ENCODE results near the gene DTL. TPM values are rescaled to one million over a fixed set of nuclear protein-coding genes. Genes with fewer than 3 reads are reported as not detected.

DTL gene
- polyA plus RNA-seq, 1 of the 3 experiments (the other 2 are of a cell fraction): 9.3 TPM

DNA sequence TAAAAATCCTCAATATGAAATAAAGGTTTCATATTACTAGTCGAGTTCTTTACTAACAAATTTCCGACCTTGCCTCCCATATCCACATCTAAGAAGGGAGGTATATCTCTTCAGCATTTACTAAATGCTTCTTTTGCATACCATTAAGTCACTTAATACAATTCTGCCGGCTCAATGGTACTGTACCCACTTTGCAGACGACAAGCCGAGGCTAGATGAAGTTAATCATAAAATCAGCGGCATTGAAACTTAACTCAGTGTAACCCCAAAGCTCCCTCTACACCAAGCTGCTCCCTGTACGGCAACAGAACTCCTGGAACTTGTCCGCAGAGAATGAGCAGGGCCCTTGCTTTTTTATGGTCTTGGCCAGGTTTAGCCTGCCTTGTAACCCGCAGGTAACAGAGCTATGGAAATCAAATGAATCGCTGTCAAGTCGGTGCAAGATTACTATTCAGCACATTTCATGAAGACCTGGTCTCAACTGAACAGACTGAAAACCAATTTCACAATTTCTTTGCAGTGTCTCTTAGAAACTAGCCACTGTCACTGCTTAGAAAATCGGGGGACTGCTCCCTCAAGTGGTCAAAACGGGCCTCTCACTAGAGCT lies 929 bp upstream of the DTL start:
- no peaks in the 10 kb centered on the region for H3K27me3 ChIP-seq (ENCODE audit: insufficient read depth)
- H3K4me2 ChIP-seq: peak overlapping the region; percentile 81
- peak overlapping the region; percentile 65 for H3K9ac ChIP-seq
- peaks cover 22 to 23% of the 10 kb centered on the region in 2 experiments; a peak in 3 of 4 replicates for H3K4me1 ChIP-seq (ENCODE audit: control insufficient read depth in 1 of 2, insufficient read depth in 2 of 2, low read depth in 1 of 2, low read length in 1 of 2)
- peaks cover 2% of the 10 kb centered on the region; the same call in 1 of the 2 replicates for H4K20me1 ChIP-seq (ENCODE audit: insufficient read depth)
- CTCF ChIA-PET: interaction anchor here (0.5 to 4.9 kb wide), 65 partner anchors 9 to 442 kb away, joined by 3 to 85 read pairs (median 4); partner anchors contain the start of genes NEK2 and PPP2R5A
- H3F3A ChIP-seq (replicated peaks; ENCODE audit: insufficient read depth): peaks cover 32% of the 10 kb centered on the region
- H3K9me3 ChIP-seq: no peaks in the 10 kb centered on the region
- peak overlapping the region; percentile 61; the same call in 1 of the 2 replicates for H2AFZ ChIP-seq (ENCODE audit: low read depth)
- H3K27ac ChIP-seq (ENCODE audit: low read depth in 2 of 2, low read length in 1 of 2): peak overlapping the region; percentile 67 to 81
- no peak for DNase-seq
- TF ChIP-seq MXI1 (IDR thresholded peaks at IDR 0.05; ENCODE audit: low read depth, low read length) (no peak), FOXM1 (IDR thresholded peaks at IDR 0.05; ENCODE audit: low read depth) (no peak), SMC3 (IDR thresholded peaks at IDR 0.05; ENCODE audit: low read depth, low read length) (peak; percentile 75), TCF12 (IDR thresholded peaks at IDR 0.05) (no peak), TAF1 (IDR thresholded peaks at IDR 0.05; ENCODE audit: borderline replicate concordance, low read depth, low read length) (no peak), RAD21 (IDR thresholded peaks at IDR 0.05; ENCODE audit: low read length) (peak; percentile 79), GATA2 (CRISPR knock-in tag; IDR thresholded peaks at IDR 0.05) (no peak), CHD2 (IDR thresholded peaks at IDR 0.05; ENCODE audit: low read length, partially characterized antibody) (peak; percentile 50), RCOR1 (IDR thresholded peaks at IDR 0.05; ENCODE audit: low read length) (no peak), NFIC (IDR thresholded peaks at IDR 0.05; ENCODE audit: borderline replicate concordance) (no peak), YY1 (IDR thresholded peaks at IDR 0.05; ENCODE audit: low read depth) (no peak), FOXJ3 (CRISPR knock-in tag; IDR thresholded peaks at IDR 0.05) (no peak)
- TF ChIP-seq, protein P1, sequence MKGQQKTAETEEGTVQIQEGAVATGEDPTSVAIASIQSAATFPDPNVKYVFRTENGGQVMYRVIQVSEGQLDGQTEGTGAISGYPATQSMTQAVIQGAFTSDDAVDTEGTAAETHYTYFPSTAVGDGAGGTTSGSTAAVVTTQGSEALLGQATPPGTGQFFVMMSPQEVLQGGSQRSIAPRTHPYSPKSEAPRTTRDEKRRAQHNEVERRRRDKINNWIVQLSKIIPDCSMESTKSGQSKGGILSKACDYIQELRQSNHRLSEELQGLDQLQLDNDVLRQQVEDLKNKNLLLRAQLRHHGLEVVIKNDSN (IDR thresholded peaks at IDR 0.05; ENCODE audit: borderline replicate concordance, low read depth): no peak
- POLR2A ChIA-PET: interaction anchor here (1.0 to 1.6 kb wide), 6 partner anchors 10 to 423 kb away, joined by 3 to 5 read pairs (median 4); partner anchors contain the start of gene NEK2
- peaks cover 0 to 10% of the 10 kb centered on the region in 2 experiments for H3K36me3 ChIP-seq (replicated peaks in 1 of 2; ENCODE audit: control insufficient read depth in 1 of 2, insufficient read depth in 2 of 2, low read length in 1 of 2)
- peaks cover 82% of the 10 kb centered on the region for H3K79me2 ChIP-seq (ENCODE audit: insufficient read depth)
- 4% methylated on average over 13 of the region's 13 CpGs for WGBS (ENCODE audit: low lambda C conversion rate)
- H3K9me2 ChIP-seq: no peaks in the 10 kb centered on the region
- H3K4me3 ChIP-seq (ENCODE audit: low read depth in 2 of 2, low read length in 1 of 2): peak overlapping the region; percentile 89 to 99

DNA sequence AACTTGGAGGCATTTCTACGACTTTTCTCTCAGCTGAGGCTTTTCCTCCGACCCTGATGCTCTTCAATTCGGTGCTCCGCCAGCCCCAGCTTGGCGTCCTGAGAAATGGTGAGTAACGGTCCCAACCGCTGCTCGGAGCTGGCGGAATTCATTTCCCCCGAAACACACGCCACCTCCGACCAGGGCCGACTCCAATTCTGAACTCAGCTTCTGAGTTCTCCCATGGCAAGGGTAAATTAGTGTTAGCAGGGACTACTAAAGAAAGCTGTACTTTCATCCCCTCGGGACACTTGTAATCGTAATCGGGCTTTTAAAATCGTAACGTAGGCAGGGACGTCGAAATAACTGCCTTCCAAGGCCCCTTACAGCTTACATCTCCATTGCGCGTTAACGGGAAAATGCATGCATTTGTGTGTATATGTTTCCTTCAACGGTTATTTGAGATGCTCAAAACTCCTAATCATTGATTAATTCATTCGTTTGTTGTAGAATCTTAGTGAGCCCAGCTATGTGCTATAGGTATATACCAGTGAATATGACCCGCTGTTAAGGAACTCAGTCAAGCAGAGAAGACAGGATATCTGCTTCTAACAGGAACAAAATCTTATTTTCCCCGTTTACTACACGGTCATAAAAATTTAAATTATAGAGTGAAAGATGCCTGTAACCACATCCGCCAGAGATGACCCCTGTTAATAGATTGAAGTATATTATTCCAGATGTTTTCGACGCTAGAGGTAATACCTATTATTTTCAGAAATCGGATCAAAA lies 472 bp downstream of the DTL start:
- peaks cover 90% of the 10 kb centered on the region for H3K79me2 ChIP-seq (ENCODE audit: insufficient read depth)
- H2AFZ ChIP-seq (ENCODE audit: low read depth): peak overlapping the region; percentile 93
- H3F3A ChIP-seq (replicated peaks; ENCODE audit: insufficient read depth): peaks cover 18% of the 10 kb centered on the region
- no peaks in the 10 kb centered on the region for H3K9me2 ChIP-seq
- H3K27ac ChIP-seq (ENCODE audit: low read depth in 2 of 2, low read length in 1 of 2): peak overlapping the region; percentile 81 to 83
- ChIA-PET CTCF (interaction anchor here (0.6 to 4.9 kb wide), 48 partner anchors 7 to 422 kb away, joined by 3 to 85 read pairs (median 5); partner anchors contain the start of genes NEK2 and PPP2R5A), POLR2A (interaction anchor here (0.6 to 1.6 kb wide), 9 partner anchors 9 to 572 kb away, joined by 3 to 5 read pairs (median 3); partner anchors contain the start of genes ATF3 and NEK2)
- peaks cover 13 to 24% of the 10 kb centered on the region in 2 experiments; a peak in 3 of 4 replicates for H3K4me1 ChIP-seq (ENCODE audit: control insufficient read depth in 1 of 2, insufficient read depth in 2 of 2, low read depth in 1 of 2, low read length in 1 of 2)
- H3K27me3 ChIP-seq (ENCODE audit: insufficient read depth): no peaks in the 10 kb centered on the region
- peaks cover 0 to 12% of the 10 kb centered on the region in 2 experiments for H3K36me3 ChIP-seq (replicated peaks in 1 of 2; ENCODE audit: control insufficient read depth in 1 of 2, insufficient read depth in 2 of 2, low read length in 1 of 2)
- no peak for DNase-seq
- peak overlapping the region; percentile 87 for H3K9ac ChIP-seq
- peak overlapping the region; percentile 86 for H3K4me2 ChIP-seq
- TF ChIP-seq RFX5 (IDR thresholded peaks at IDR 0.05; ENCODE audit: low read length): no peak
- no peak for TF ChIP-seq JUND (IDR thresholded peaks at IDR 0.05)
- no peak for TF ChIP-seq POLR2AphosphoS5 (IDR thresholded peaks at IDR 0.05; ENCODE audit: low read depth, low read length)
- no peak for TF ChIP-seq FOSL2 (IDR thresholded peaks at IDR 0.05; ENCODE audit: borderline replicate concordance, low read depth)
- TF ChIP-seq, protein P2, sequence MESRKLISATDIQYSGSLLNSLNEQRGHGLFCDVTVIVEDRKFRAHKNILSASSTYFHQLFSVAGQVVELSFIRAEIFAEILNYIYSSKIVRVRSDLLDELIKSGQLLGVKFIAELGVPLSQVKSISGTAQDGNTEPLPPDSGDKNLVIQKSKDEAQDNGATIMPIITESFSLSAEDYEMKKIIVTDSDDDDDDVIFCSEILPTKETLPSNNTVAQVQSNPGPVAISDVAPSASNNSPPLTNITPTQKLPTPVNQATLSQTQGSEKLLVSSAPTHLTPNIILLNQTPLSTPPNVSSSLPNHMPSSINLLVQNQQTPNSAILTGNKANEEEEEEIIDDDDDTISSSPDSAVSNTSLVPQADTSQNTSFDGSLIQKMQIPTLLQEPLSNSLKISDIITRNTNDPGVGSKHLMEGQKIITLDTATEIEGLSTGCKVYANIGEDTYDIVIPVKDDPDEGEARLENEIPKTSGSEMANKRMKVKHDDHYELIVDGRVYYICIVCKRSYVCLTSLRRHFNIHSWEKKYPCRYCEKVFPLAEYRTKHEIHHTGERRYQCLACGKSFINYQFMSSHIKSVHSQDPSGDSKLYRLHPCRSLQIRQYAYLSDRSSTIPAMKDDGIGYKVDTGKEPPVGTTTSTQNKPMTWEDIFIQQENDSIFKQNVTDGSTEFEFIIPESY (IDR thresholded peaks at IDR 0.05; ENCODE audit: borderline replicate concordance, low read depth): no peak
- peak; percentile 78 for TF ChIP-seq MXI1 (IDR thresholded peaks at IDR 0.05; ENCODE audit: low read depth, low read length)
- no peaks in the 10 kb centered on the region for H3K9me3 ChIP-seq
- 1% methylated on average over 32 of the region's 32 CpGs for WGBS (ENCODE audit: low lambda C conversion rate)
- no peaks in the 10 kb centered on the region; the same call in 1 of the 2 replicates for H4K20me1 ChIP-seq (ENCODE audit: insufficient read depth)
- H3K4me3 ChIP-seq (ENCODE audit: low read depth in 2 of 2, low read length in 1 of 2): peak overlapping the region; percentile 89 to 99

Data from SK-N-SH (cell line).